Suprapubic skin (tissue), 4 donors: ENCODE measurements around the gene DROSHA. TPM values are rescaled to one million over a fixed set of nuclear protein-coding genes. Genes with fewer than 3 reads are reported as not detected.

ENCODE experiments used
- DNase-seq, 2 donors: peaks; one replicate each; pipeline ENCODE4 v3.0.0-alpha.2; 2019; ENCODE audit warnings: low spot score in 2 of 2
- H3K27ac ChIP-seq: fragments of 200-600 bp; sonication (generic); one replicate; pipeline ENCODE4 v1.5.1; 2019
- H3K27me3 ChIP-seq: fragments of 200-600 bp; sonication (generic); one replicate; pipeline ENCODE4 v1.5.1; 2019
- H3K36me3 ChIP-seq: fragments of 200-600 bp; sonication (generic); one replicate; pipeline ENCODE4 v1.5.1; 2019
- H3K4me1 ChIP-seq: fragments of 200-600 bp; sonication (generic); one replicate; pipeline ENCODE4 v1.5.1; 2019
- H3K4me3 ChIP-seq: fragments of 200-600 bp; sonication (generic); one replicate; pipeline ENCODE4 v1.5.1; 2019; ENCODE audit warnings: mild to moderate bottlenecking
- H3K9me3 ChIP-seq: fragments of 200-600 bp; sonication (generic); one replicate; pipeline ENCODE4 v1.5.1; 2019
- EP300 ChIP-seq: sonication (generic); formaldehyde crosslinking; IDR thresholded peaks from one replicate; pipeline ENCODE4 v1.6.1; 2017; ENCODE audit warnings: antibody characterized with exemption
- POLR2A ChIP-seq, 2 donors: fragments of 450-650 bp; IDR thresholded peaks; one replicate each; pipeline ENCODE4 v1.6.1; 2017; ENCODE audit warnings: antibody characterized with exemption in 2 of 2, mild to moderate bottlenecking in 2 of 2, moderate library complexity in 2 of 2
- POLR2AphosphoS5 ChIP-seq, 3 donors: sonication (generic); formaldehyde crosslinking; IDR thresholded peaks; one replicate each; pipeline ENCODE4 v1.6.1; 2017; ENCODE audit warnings: antibody characterized with exemption in 3 of 3
- WGBS: methylation state at CpG from one replicate; pipeline ENCODE4 v1.1.5; 2018; 5-methylcytosine and 5-hydroxymethylcytosine counted together
- total RNA-seq, 4 donors: library from RNA; depleted of rRNA; stranded (reverse); fragments of >200 nt; gene quantifications; one replicate each; pipeline ENCODE4 v1.1.0, GENCODE V29; 2016
- TF ChIP-seq, protein P1 (sequence below), 2 donors: fragments of 200-600 bp in 1 of 2; fragments of 450-650 bp in 1 of 2; sonication (generic) in 1 of 2; IDR thresholded peaks; one replicate each; pipeline ENCODE4 v1.5.1; 2016 to 2019; ENCODE audit warnings: antibody characterized with exemption in 2 of 2, mild to moderate bottlenecking in 1 of 2, moderate library complexity in 1 of 2

DROSHA gene
- total RNA-seq, 4 donors from 2014 or later: 25.5 to 69.7 (median 34.6) TPM

DNA sequence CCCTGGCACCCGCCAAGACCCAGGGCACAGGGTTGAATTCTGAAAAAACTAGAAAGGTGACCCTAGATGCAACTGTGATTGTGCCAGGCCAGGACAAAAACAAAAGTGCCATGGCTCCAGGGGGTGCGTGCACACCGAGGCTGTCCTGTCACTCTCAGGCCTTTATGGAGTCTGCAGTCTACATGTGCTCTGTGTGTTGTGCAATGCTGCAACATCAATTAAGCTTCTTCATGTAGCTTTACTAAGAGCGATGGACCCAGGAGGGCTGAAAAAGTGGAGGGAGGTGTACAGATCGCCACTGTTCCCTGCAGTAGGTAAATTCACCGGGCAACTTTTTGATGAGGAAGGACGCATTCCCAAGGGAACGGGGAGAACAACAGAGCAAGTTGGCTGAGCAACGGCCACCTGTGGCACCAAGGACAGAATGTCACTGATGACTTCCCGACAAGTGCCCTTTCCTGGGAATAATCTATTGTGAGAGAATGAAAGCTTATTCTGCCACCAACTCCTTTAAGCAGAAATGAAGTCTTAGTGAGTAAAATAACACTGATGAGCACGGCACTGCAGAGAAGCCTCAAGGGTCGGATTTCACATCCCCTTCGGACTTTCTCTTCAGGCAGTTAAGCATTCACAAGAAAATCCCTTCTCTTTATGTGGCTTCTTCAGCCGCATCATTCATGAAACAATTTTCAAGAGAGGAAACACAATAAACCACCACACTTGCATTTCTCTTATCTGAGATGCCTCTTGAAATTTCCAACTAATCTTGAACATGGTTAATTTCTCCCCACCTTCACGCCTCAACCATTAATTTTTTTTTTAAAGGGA is 149.6 kb downstream of the DROSHA start:
- no peak overlapping the region for H3K4me3 ChIP-seq
- H3K27ac ChIP-seq: no peak overlapping the region
- no peaks in the 10 kb centered on the region for H3K27me3 ChIP-seq
- no peaks in the 10 kb centered on the region for H3K36me3 ChIP-seq
- H3K9me3 ChIP-seq: no peaks in the 10 kb centered on the region
- 68% methylated on average over 15 of the region's 15 CpGs for WGBS
- no peaks in the 10 kb centered on the region for H3K4me1 ChIP-seq
- no peak for DNase-seq
- TF ChIP-seq POLR2A (IDR thresholded peaks at IDR 0.05): no peak
- no peak for TF ChIP-seq EP300
- no peak for TF ChIP-seq POLR2AphosphoS5 (IDR thresholded peaks at IDR 0.05)
- TF ChIP-seq, protein P1, sequence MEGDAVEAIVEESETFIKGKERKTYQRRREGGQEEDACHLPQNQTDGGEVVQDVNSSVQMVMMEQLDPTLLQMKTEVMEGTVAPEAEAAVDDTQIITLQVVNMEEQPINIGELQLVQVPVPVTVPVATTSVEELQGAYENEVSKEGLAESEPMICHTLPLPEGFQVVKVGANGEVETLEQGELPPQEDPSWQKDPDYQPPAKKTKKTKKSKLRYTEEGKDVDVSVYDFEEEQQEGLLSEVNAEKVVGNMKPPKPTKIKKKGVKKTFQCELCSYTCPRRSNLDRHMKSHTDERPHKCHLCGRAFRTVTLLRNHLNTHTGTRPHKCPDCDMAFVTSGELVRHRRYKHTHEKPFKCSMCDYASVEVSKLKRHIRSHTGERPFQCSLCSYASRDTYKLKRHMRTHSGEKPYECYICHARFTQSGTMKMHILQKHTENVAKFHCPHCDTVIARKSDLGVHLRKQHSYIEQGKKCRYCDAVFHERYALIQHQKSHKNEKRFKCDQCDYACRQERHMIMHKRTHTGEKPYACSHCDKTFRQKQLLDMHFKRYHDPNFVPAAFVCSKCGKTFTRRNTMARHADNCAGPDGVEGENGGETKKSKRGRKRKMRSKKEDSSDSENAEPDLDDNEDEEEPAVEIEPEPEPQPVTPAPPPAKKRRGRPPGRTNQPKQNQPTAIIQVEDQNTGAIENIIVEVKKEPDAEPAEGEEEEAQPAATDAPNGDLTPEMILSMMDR (IDR thresholded peaks at IDR 0.05): no peak

DNA sequence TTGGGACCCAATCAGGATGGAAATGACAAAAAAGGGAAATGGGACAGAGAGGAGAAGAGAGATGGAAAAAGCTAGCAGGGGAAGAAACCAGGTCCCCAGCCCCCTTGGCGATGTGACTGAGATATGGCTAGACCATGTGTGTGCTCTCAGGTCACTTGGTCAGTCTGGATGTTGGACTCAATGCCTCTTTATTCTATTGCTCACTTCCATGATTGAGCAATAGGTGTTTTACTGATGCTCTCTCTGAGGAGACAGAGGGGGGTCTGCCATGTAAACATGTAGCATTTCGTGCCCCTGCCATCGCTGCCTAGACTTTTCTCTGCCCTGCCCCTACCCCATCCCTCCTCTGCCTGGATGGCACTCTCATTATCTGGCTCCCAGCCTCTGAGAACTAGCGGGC is 150.6 kb downstream of the DROSHA start:
- WGBS: 83% methylated on average over 4 of the region's 4 CpGs

DNA sequence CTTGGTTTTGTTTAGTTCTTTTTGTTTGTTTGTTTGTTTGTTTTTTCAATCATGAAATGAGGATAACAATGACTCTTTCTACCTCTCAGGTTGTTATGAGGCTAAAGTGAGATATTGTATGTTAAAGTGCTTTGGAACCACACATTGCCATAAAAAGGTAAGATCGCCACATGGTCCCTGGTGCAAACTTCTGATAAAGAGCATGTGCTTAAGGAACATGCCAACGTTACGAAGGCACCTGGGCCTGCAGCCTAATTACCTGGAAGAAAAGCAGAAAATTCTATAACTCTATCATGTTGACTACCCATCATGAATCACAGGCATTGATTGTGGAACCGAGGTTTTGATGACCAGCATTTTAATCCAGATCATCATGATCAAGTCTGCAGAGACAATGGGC is 151.8 kb downstream of the DROSHA start:
- no peak for TF ChIP-seq EP300
- H3K4me3 ChIP-seq: no peak overlapping the region
- WGBS: 86% methylated on average over 4 of the region's 4 CpGs
- no peaks in the 10 kb centered on the region for H3K27me3 ChIP-seq
- H3K36me3 ChIP-seq: no peaks in the 10 kb centered on the region
- no peak overlapping the region for H3K27ac ChIP-seq
- no peaks in the 10 kb centered on the region for H3K9me3 ChIP-seq
- no peak for DNase-seq
- no peaks in the 10 kb centered on the region for H3K4me1 ChIP-seq

More for the DNA sequence above, 150.6 kb downstream of the DROSHA start:
- Histone ChIP-seq H3K4me3 (no peak overlapping the region), H3K4me1 (no peaks in the 10 kb centered on the region), H3K27me3 (no peaks in the 10 kb centered on the region), H3K9me3 (no peaks in the 10 kb centered on the region), H3K27ac (no peak overlapping the region), H3K36me3 (no peaks in the 10 kb centered on the region)
- DNase-seq: no peak
- TF ChIP-seq POLR2A (IDR thresholded peaks at IDR 0.05) (no peak), POLR2AphosphoS5 (IDR thresholded peaks at IDR 0.05) (no peak), EP300 (no peak)
- TF ChIP-seq, protein P1 (IDR thresholded peaks at IDR 0.05): no peak

DNA sequence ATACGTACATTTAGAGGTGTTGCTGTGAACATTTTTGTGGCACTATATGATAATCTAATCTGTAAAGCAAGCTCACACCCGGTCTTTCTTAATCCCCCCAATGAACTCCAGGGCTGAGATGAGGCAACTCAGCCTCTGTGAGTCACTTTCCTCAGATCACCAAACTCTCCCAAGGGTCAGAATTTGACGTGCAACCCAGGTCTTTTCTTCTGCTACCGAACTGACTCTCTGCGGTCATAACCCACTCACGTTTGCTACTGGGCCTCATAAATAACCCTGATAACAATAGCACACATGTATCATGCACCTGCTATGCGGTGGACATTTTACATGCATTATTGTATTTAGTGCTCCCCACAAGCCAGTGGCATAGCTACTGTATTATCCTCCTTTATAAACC is 153.1 kb downstream of the DROSHA start:
- 63% methylated on average over 7 of the region's 7 CpGs for WGBS
- no peak for TF ChIP-seq POLR2A (IDR thresholded peaks at IDR 0.05)
- no peak for TF ChIP-seq EP300
- TF ChIP-seq POLR2AphosphoS5 (IDR thresholded peaks at IDR 0.05): no peak
- TF ChIP-seq, protein P1 (IDR thresholded peaks at IDR 0.05): no peak
- H3K27me3 ChIP-seq: no peaks in the 10 kb centered on the region
- no peaks in the 10 kb centered on the region for H3K36me3 ChIP-seq
- H3K4me3 ChIP-seq: no peak overlapping the region
- no peaks in the 10 kb centered on the region for H3K4me1 ChIP-seq
- no peak overlapping the region for H3K27ac ChIP-seq
- no peaks in the 10 kb centered on the region for H3K9me3 ChIP-seq
- no peak for DNase-seq

DNA sequence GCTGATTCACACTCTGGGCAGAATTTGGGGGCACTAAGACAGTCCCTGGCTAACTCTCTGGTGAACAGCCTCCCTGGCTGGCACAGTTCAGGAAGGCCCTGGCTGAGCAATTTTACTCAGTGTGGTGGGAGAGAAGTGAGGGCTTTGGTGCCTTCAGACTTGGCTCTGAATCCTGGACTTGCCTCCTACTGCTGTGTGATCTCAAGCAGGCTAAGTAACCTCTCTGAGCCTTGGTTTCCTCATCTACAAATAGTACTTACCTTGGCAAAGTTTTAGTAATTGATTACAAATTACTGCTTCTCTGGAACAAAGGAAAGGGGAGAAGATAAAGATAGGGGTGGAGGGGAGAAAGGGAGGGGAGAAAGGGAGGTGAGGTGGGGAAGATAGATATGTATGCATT is 153.8 kb downstream of the DROSHA start:
- Histone ChIP-seq H3K9me3 (no peaks in the 10 kb centered on the region), H3K27ac (no peak overlapping the region), H3K27me3 (no peaks in the 10 kb centered on the region), H3K4me3 (no peak overlapping the region), H3K4me1 (no peaks in the 10 kb centered on the region), H3K36me3 (no peaks in the 10 kb centered on the region)
- no peak for TF ChIP-seq POLR2A (IDR thresholded peaks at IDR 0.05)
- no peak for TF ChIP-seq EP300
- TF ChIP-seq POLR2AphosphoS5 (IDR thresholded peaks at IDR 0.05): no peak
- TF ChIP-seq, protein P1 (IDR thresholded peaks at IDR 0.05): no peak
- DNase-seq: no peak
